H1 (cell line): Measurements from ENCODE around the gene SEMA5B. TPM values are rescaled to one million over a fixed set of nuclear protein-coding genes. Genes with fewer than 3 reads are reported as not detected.

ENCODE experiments used
- CTCF ChIA-PET: fragments of 300-600 bp; sonication (Branson Sonifier 250); formaldehyde crosslinking; loops from one replicate; lab custom pipeline; 2021; ENCODE audit not compliant: partially characterized antibody; lab: Charles Lee
- POLR2A ChIA-PET: fragments of 300-600 bp; sonication (Branson Sonifier 250); formaldehyde crosslinking; loops from one replicate; lab custom pipeline; 2021; ENCODE audit warnings: inconsistent platforms; ENCODE audit not compliant: partially characterized antibody; lab: Charles Lee
- DNase-seq, 2 experiments: peaks; one replicate each; pipeline versions ENCODE4 v3.0.0 to v3.0.0-alpha.2; 2010 to 2022; ENCODE audit warnings: low spot score in 2 of 2, low read depth in 1 of 2, mixed read lengths in 1 of 2
- FAIRE-seq: peaks from 2 replicates; lab custom pipeline; 2011; peaks lifted over from hg19 to GRCh38; lab: Jason Lieb, UNC
- H2AFZ ChIP-seq: 2 replicates; pipeline ENCODE4 v1.8.1; 2012; ENCODE audit warnings: low read length, inconsistent platforms
- H2AK5ac ChIP-seq: 2 replicates; pipeline ENCODE4 v1.6.1; 2013; ENCODE audit warnings: low read depth, low read length
- H2BK120ac ChIP-seq: replicated peaks from 2 replicates; pipeline ENCODE3; 2013; ENCODE audit warnings: low read depth, low read length, inconsistent platforms
- H2BK12ac ChIP-seq: 2 replicates; pipeline ENCODE4 v1.6.1; 2013; ENCODE audit warnings: low read depth, low read length
- H2BK15ac ChIP-seq: 2 replicates; pipeline ENCODE4 v1.6.1; 2013; ENCODE audit warnings: low read length
- H2BK20ac ChIP-seq: 2 replicates; pipeline ENCODE4 v1.6.1; 2013; ENCODE audit warnings: low read length
- H2BK5ac ChIP-seq: 2 replicates; pipeline ENCODE4 v1.6.1; 2013; ENCODE audit warnings: low read depth, low read length
- H3K14ac ChIP-seq: 2 replicates; pipeline ENCODE4 v1.6.1; 2013; ENCODE audit warnings: inconsistent platforms; ENCODE audit not compliant: insufficient read length
- H3K18ac ChIP-seq: 2 replicates; pipeline ENCODE4 v1.6.1; 2013; ENCODE audit warnings: low read length; ENCODE audit errors: extremely low read depth
- H3K23ac ChIP-seq: 2 replicates; pipeline ENCODE4 v1.6.1; 2013; ENCODE audit warnings: inconsistent platforms; ENCODE audit not compliant: insufficient read length
- H3K23me2 ChIP-seq: 2 replicates; pipeline ENCODE4 v1.6.1; 2013; ENCODE audit warnings: low read depth, low read length
- H3K27ac ChIP-seq: 2 replicates; pipeline ENCODE4 v1.6.1; 2011; ENCODE audit warnings: low read depth, low read length, inconsistent platforms
- H3K27me3 ChIP-seq, 4 experiments: replicated peaks in 1 of 4; 1 replicate in 1 of 4; 2 replicates in 3 of 4; pipeline versions ENCODE4 v1.6.1 to v1.8.1; 2011 to 2013; ENCODE audit warnings: low read length in 3 of 4, mild to moderate bottlenecking in 3 of 4, inconsistent platforms in 2 of 4, mixed read lengths in 2 of 4, moderate library complexity in 1 of 4; ENCODE audit not compliant: control insufficient read depth in 3 of 4, insufficient read depth in 3 of 4; ENCODE audit errors: extremely low read depth in 1 of 4
- H3K36me3 ChIP-seq, 4 experiments: 2 replicates each; pipeline versions ENCODE4 v1.6.1 to v1.8.1; 2011 to 2013; ENCODE audit warnings: mild to moderate bottlenecking in 4 of 4, low read length in 3 of 4, moderate library complexity in 2 of 4, control low read depth in 1 of 4, inconsistent platforms in 1 of 4; ENCODE audit not compliant: insufficient read depth in 4 of 4, control insufficient read depth in 2 of 4
- H3K4ac ChIP-seq: replicated peaks from 2 replicates; pipeline ENCODE3; 2013; ENCODE audit warnings: low read length, low read depth, mixed read lengths, inconsistent platforms; ENCODE audit not compliant: insufficient read length
- H3K4me1 ChIP-seq, 4 experiments: replicated peaks in 1 of 4; 1 replicate in 1 of 4; 2 replicates in 3 of 4; pipeline versions ENCODE4 v1.6.1 to v1.8.1; 2011 to 2013; ENCODE audit warnings: low read length in 3 of 4, inconsistent platforms in 2 of 4, mixed read lengths in 1 of 4; ENCODE audit not compliant: insufficient read depth in 4 of 4, control insufficient read depth in 3 of 4
- H3K4me2 ChIP-seq, 2 experiments: 2 replicates each; pipeline versions ENCODE4 v1.6.1 to v1.8.1; 2011 to 2013; ENCODE audit warnings: low read depth in 2 of 2, low read length in 2 of 2, control low read depth in 1 of 2, inconsistent platforms in 1 of 2, mild to moderate bottlenecking in 1 of 2; ENCODE audit not compliant: insufficient read depth in 1 of 2
- H3K4me3 ChIP-seq, 4 experiments: fragments of 200-600, 300-600 bp in 1 of 4; sonication (generic), shearing (Covaris generic), sonication (Bioruptor Twin) in 1 of 4; 2 replicates each; pipeline versions ENCODE4 v1.5.1 to v1.8.1; 2011 to 2016; ENCODE audit warnings: low read length in 4 of 4, low read depth in 3 of 4, control low read depth in 2 of 4, inconsistent platforms in 2 of 4, mild to moderate bottlenecking in 2 of 4, mixed read lengths in 1 of 4, moderate library complexity in 1 of 4; ENCODE audit not compliant: insufficient read depth in 2 of 4; ENCODE audit errors: extremely low read depth in 1 of 4
- H3K56ac ChIP-seq: replicated peaks from 2 replicates; pipeline ENCODE3; 2013; ENCODE audit warnings: low read depth, mild to moderate bottlenecking, mixed read lengths, low read length, inconsistent platforms; ENCODE audit not compliant: insufficient read length
- H3K79me1 ChIP-seq: 2 replicates; pipeline ENCODE4 v1.6.1; 2013; ENCODE audit warnings: low read depth, low read length, control low read depth
- H3K79me2 ChIP-seq, 2 experiments: 2 replicates each; pipeline versions ENCODE4 v1.6.1 to v1.8.1; 2012 to 2013; ENCODE audit warnings: low read length in 2 of 2, mild to moderate bottlenecking in 2 of 2, inconsistent platforms in 1 of 2; ENCODE audit not compliant: insufficient read depth in 2 of 2, control insufficient read depth in 1 of 2
- H3K9ac ChIP-seq, 4 experiments: replicated peaks in 1 of 4; 1 replicate in 1 of 4; 2 replicates in 3 of 4; pipeline versions ENCODE4 v1.6.1 to v1.8.1; 2011 to 2013; ENCODE audit warnings: low read depth in 3 of 4, low read length in 3 of 4, control low read depth in 2 of 4, mild to moderate bottlenecking in 2 of 4, moderate library complexity in 2 of 4, inconsistent platforms in 1 of 4; ENCODE audit errors: extremely low read depth in 1 of 4
- H3K9me3 ChIP-seq, 2 experiments: 2 replicates each; pipeline versions ENCODE4 v1.6.1 to v1.8.1; 2012 to 2013; ENCODE audit warnings: mild to moderate bottlenecking in 2 of 2, moderate library complexity in 2 of 2, control low read depth in 1 of 2, inconsistent platforms in 1 of 2, low read depth in 1 of 2, low read length in 1 of 2, mixed read lengths in 1 of 2; ENCODE audit not compliant: insufficient read depth in 2 of 2
- H4K20me1 ChIP-seq, 2 experiments: replicated peaks in 1 of 2; 2 replicates each; pipeline versions ENCODE3 to v1.8.1; 2011 to 2013; ENCODE audit warnings: inconsistent platforms in 2 of 2, low read length in 2 of 2, mild to moderate bottlenecking in 1 of 2; ENCODE audit not compliant: insufficient read depth in 2 of 2, control insufficient read depth in 1 of 2
- H4K5ac ChIP-seq: 2 replicates; pipeline ENCODE4 v1.6.1; 2013; ENCODE audit warnings: low read length, low read depth, mixed read lengths, inconsistent platforms; ENCODE audit not compliant: insufficient read length
- H4K8ac ChIP-seq: 2 replicates; pipeline ENCODE4 v1.8.0; 2013; ENCODE audit warnings: mild to moderate bottlenecking, moderate library complexity, low read length, inconsistent platforms; ENCODE audit not compliant: insufficient read depth; ENCODE audit errors: extremely low read depth
- H4K91ac ChIP-seq: replicated peaks from 2 replicates; pipeline ENCODE3; 2013; ENCODE audit warnings: low read length, mixed read lengths, inconsistent platforms; ENCODE audit not compliant: insufficient read length
- CTCF ChIP-seq, 3 experiments: IDR thresholded peaks; 1 replicate in 2 of 3; 2 replicates in 1 of 3; pipeline versions ENCODE4 v1.5.1 to v1.6.1; 2011; ENCODE audit warnings: low read length in 3 of 3, mild to moderate bottlenecking in 3 of 3, inconsistent platforms in 2 of 3, low read depth in 1 of 3, moderate library complexity in 1 of 3; ENCODE audit not compliant: insufficient read depth in 1 of 3; ENCODE audit errors: control extremely low read depth in 1 of 3
- SAP30 ChIP-seq: fragments of 300-600 bp; sonication (generic); IDR thresholded peaks from 2 replicates; pipeline ENCODE4 v1.7.1; 2012; ENCODE audit warnings: low read length, moderate library complexity, mild to moderate bottlenecking, inconsistent platforms; ENCODE audit not compliant: insufficient read depth, insufficient replicate concordance
- YY1 ChIP-seq: IDR thresholded peaks from 2 replicates; pipeline ENCODE4 v1.6.1; 2011; ENCODE audit warnings: low read depth, mild to moderate bottlenecking, low read length
- WGBS, 2 experiments: shearing (Covaris generic) in 1 of 2; methylation state at CpG; one replicate each; pipeline versions ENCODE4 v1.1.6 to v1.1.7; 2013 to 2015; ENCODE audit warnings: low lambda C conversion rate in 2 of 2, mixed read lengths in 2 of 2, inconsistent platforms in 1 of 2, low coverage in 1 of 2, missing lambda C conversion rate in 1 of 2; ENCODE audit not compliant: insufficient replicate concordance in 2 of 2, insufficient coverage in 1 of 2, insufficient read length in 1 of 2; ENCODE audit errors: extremely low coverage in 1 of 2, missing lambda C conversion rate in 1 of 2; 5-methylcytosine and 5-hydroxymethylcytosine counted together
- polyA plus RNA-seq, 7 experiments: library from polyadenylated mRNA; depleted of rRNA in 3 of 7; stranded (reverse) in 5 of 7; unstranded in 2 of 7; fragments of >200 nt in 5 of 7; fragments of 200-250 nt in 2 of 7; gene quantifications; 1 replicate in 5 of 7; 2 replicates in 1 of 7; 4 replicates in 1 of 7; pipeline versions ENCODE4 v1.2.1 to v1.2.3, GENCODE V29; 2011 to 2013; ENCODE audit warnings: missing spikeins in 2 of 7, mixed read lengths in 2 of 7
- total RNA-seq: library from RNA; stranded (reverse); fragmentation: NEBNext Ultra II Directional; extraction: Animal tissue kit (Norgen Biotek cat#: 25700); gene quantifications from 2 replicates; pipeline ENCODE4 v1.2.1, GENCODE V29; 2021

The SEMA5B gene
- total and polyA plus RNA-seq, 2 of the 8 experiments (the other 6 are each of a cell fraction or from before 2014, with no cell fraction given), result 13.1 to 22.4 TPM

GRCh38 chr3:122880624-122881023, 146.9 kb downstream of the SEMA5B start:
- H3K4me2 ChIP-seq, result no peak overlapping the region
- no peaks in the 10 kb centered on the region for H3K79me2 ChIP-seq
- no peaks in the 10 kb centered on the region for H3K27me3 ChIP-seq
- H4K5ac ChIP-seq, result no peak overlapping the region
- H3K9me3 ChIP-seq, result no peaks in the 10 kb centered on the region
- no peak overlapping the region for H3K14ac ChIP-seq
- DNase-seq (no peak), FAIRE-seq (no peak)
- no peaks in the 10 kb centered on the region for H4K20me1 ChIP-seq
- no peak overlapping the region for H2BK15ac ChIP-seq
- TF ChIP-seq CTCF (IDR thresholded peaks at IDR 0.05; ENCODE audit: control extremely low read depth in 1 of 3, insufficient read depth in 1 of 3, low read depth in 1 of 3, low read length in 3 of 3) (peak in 1 of 3 experiments; percentile 18; a peak in 1 of 4 replicates), SAP30 (no peak), YY1 (0 out of 2 replicates have a peak, but pooled peaks have one; percentile 8)
- no peaks in the 10 kb centered on the region for H3K23me2 ChIP-seq
- H3K36me3 ChIP-seq, result no peaks in the 10 kb centered on the region
- ChIA-PET CTCF (interaction anchor here (0.9 to 1.5 kb wide), 3 partner anchors 26 to 68 kb away, joined by 3 to 4 read pairs (median 3); no protein-coding TSS in a partner anchor), POLR2A (no interaction called here)
- H3K4me1 ChIP-seq, result no peaks in the 10 kb centered on the region
- H2BK5ac ChIP-seq, result no peak overlapping the region
- H3K4me3 ChIP-seq, result no peak overlapping the region
- WGBS, 2 experiments, result 75% methylated on average over 4 of the region's 4 CpGs; no CpG with 5 or more reads in 1 of the 2 experiments
- H3K56ac ChIP-seq, result no peak overlapping the region
- no peak overlapping the region for H3K23ac ChIP-seq
- H2BK12ac ChIP-seq, result no peak overlapping the region
- no peak overlapping the region for H3K4ac ChIP-seq
- no peak overlapping the region for H3K9ac ChIP-seq
- H2AK5ac ChIP-seq, result no peak overlapping the region
- no peak overlapping the region for H3K27ac ChIP-seq
- H4K8ac ChIP-seq, result no peak overlapping the region
- no peak overlapping the region for H2BK120ac ChIP-seq
- H2BK20ac ChIP-seq, result no peak overlapping the region
- H3K79me1 ChIP-seq, result no peaks in the 10 kb centered on the region
- H2AFZ ChIP-seq, result no peak overlapping the region
- H3K18ac ChIP-seq, result no peak overlapping the region
- H4K91ac ChIP-seq, result no peak overlapping the region
